HepG2 (cell line): ENCODE data around the gene SYNJ2. TPM values are rescaled to one million over a fixed set of nuclear protein-coding genes. Genes with fewer than 3 reads are reported as not detected.

Experiments
- ATF7 ChIP-seq, 2 experiments: fragments of 450-650 bp in 1 of 2; sonication (generic) in 1 of 2; formaldehyde crosslinking in 1 of 2; IDR thresholded peaks; 2 replicates each; pipeline versions ENCODE4 v1.4.0 to v1.6.1; 2016 to 2020; ENCODE audit warnings: antibody characterized with exemption in 1 of 2, mild to moderate bottlenecking in 1 of 2, missing genetic modification reagents in 1 of 2
- EED ChIP-seq: sonication (generic); formaldehyde crosslinking; IDR thresholded peaks from 2 replicates; pipeline ENCODE4 v1.5.0; 2020; ENCODE audit warnings: mild to moderate bottlenecking, missing genetic modification reagents
- GABPB1 ChIP-seq: IDR thresholded peaks from 2 replicates; pipeline ENCODE4 v1.6.1; 2016; ENCODE audit warnings: mild to moderate bottlenecking, missing genetic modification reagents, moderate library complexity, missing compliant biosample characterization
- MLLT10 ChIP-seq: sonication (generic); formaldehyde crosslinking; IDR thresholded peaks from 2 replicates; pipeline ENCODE4 v1.4.0; 2020; ENCODE audit warnings: missing genetic modification reagents
- PTBP1 ChIP-seq: fragments of 200-400 bp; formaldehyde crosslinking; IDR thresholded peaks from 2 replicates; pipeline ENCODE4 v1.6.1; 2018; ENCODE audit warnings: low read length, low read depth; ENCODE audit not compliant: poor library complexity, severe bottlenecking
- RFXAP ChIP-seq: sonication (generic); formaldehyde crosslinking; IDR thresholded peaks from 2 replicates; pipeline ENCODE4 v1.4.0; 2020; ENCODE audit warnings: missing genetic modification reagents, borderline replicate concordance
- TAF1 ChIP-seq: sonication (generic); formaldehyde crosslinking; IDR thresholded peaks from 2 replicates; pipeline ENCODE4 v1.4.0; 2020; ENCODE audit warnings: missing genetic modification reagents
- ZNF263 ChIP-seq: sonication (generic); formaldehyde crosslinking; IDR thresholded peaks from 2 replicates; pipeline ENCODE4 v1.4.0; 2020; ENCODE audit warnings: missing genetic modification reagents
- ZNF616 ChIP-seq: sonication (generic); formaldehyde crosslinking; IDR thresholded peaks from 2 replicates; pipeline ENCODE4 v1.5.0; 2020; ENCODE audit warnings: low read depth, mild to moderate bottlenecking, missing genetic modification reagents
- ZNF768 ChIP-seq: sonication (generic); formaldehyde crosslinking; IDR thresholded peaks from 2 replicates; pipeline ENCODE4 v1.4.0; 2020; ENCODE audit warnings: missing genetic modification reagents
- ZNF777 ChIP-seq: sonication (generic); formaldehyde crosslinking; IDR thresholded peaks from 2 replicates; pipeline ENCODE4 v1.4.0; 2020; ENCODE audit warnings: missing genetic modification reagents
- ZNF781 ChIP-seq: sonication (generic); formaldehyde crosslinking; IDR thresholded peaks from 2 replicates; pipeline ENCODE4 v1.5.1; 2020; ENCODE audit warnings: borderline replicate concordance, mild to moderate bottlenecking, missing genetic modification reagents; ENCODE audit errors: not compliant biosample characterization
- ZSCAN20 ChIP-seq: sonication (generic); formaldehyde crosslinking; IDR thresholded peaks from 2 replicates; pipeline ENCODE4 v1.4.0; 2020; ENCODE audit warnings: missing genetic modification reagents, mild to moderate bottlenecking, borderline replicate concordance
- polyA plus RNA-seq, 8 experiments: library from polyadenylated mRNA; depleted of rRNA in 3 of 8; stranded (reverse) in 7 of 8; unstranded in 1 of 8; fragments of >200 nt; fragmentation: Illumina TruSeq in 4 of 8; extraction: Trizol in 4 of 8; gene quantifications; 2 replicates each; pipeline versions ENCODE4 v1.2.1 to v1.2.3, GENCODE V29; 2011 to 2016; ENCODE audit warnings: low read depth in 4 of 8, missing spikeins in 1 of 8, mixed read lengths in 1 of 8; ENCODE audit not compliant: insufficient read depth in 1 of 8
- total RNA-seq, 5 experiments: library from RNA; depleted of rRNA; stranded (reverse); fragments of >200 nt; fragmentation: Illumina TruSeq; extraction: Trizol; gene quantifications; 2 replicates each; pipeline ENCODE4 v1.2.3, GENCODE V29; 2016; ENCODE audit warnings: low read depth in 1 of 5
- TF ChIP-seq, protein P1 (sequence below): sonication (generic); formaldehyde crosslinking; IDR thresholded peaks from 2 replicates; pipeline ENCODE4 v1.5.1; 2020; ENCODE audit warnings: mild to moderate bottlenecking, missing genetic modification reagents, moderate library complexity
- TF ChIP-seq, protein P2 (sequence below): sonication (generic); formaldehyde crosslinking; IDR thresholded peaks from 2 replicates; pipeline ENCODE4 v1.4.0; 2020; ENCODE audit warnings: missing genetic modification reagents
- TF ChIP-seq, protein P3 (sequence below): sonication (generic); formaldehyde crosslinking; IDR thresholded peaks from 2 replicates; pipeline ENCODE4 v1.4.0; 2020; ENCODE audit warnings: mild to moderate bottlenecking, missing genetic modification reagents

SYNJ2 gene
- total and polyA plus RNA-seq, 2 of the 13 experiments (the other 11 are each of a cell fraction or from before 2014, with no cell fraction given), result 39.1 to 57.6 TPM

DNA sequence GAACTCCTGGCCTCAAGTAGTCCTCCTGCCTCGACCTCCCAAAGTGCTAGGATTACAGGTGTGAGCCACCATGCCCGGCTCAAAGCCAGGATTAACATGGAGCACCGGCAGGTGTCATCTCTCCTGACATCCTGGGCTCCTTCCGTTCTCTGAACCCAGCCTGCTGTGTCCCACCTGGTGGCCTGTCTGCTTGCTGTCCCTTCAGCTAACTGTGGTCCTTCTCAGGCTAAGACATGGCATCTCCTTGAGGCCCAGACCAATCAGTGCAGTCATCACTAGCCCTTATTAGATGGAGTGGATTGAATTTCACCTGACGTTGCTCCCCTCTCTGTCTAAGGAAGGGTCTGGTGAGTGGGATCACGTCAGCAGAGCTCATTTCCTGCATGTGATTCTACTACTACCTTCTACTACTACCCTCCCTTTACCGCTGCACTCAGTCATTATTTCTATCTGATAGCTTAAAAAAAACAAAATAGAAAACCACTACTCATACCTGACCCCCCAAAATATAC, 28.0 kb upstream of the SYNJ2 start (continued):
- TF ChIP-seq, protein P1, sequence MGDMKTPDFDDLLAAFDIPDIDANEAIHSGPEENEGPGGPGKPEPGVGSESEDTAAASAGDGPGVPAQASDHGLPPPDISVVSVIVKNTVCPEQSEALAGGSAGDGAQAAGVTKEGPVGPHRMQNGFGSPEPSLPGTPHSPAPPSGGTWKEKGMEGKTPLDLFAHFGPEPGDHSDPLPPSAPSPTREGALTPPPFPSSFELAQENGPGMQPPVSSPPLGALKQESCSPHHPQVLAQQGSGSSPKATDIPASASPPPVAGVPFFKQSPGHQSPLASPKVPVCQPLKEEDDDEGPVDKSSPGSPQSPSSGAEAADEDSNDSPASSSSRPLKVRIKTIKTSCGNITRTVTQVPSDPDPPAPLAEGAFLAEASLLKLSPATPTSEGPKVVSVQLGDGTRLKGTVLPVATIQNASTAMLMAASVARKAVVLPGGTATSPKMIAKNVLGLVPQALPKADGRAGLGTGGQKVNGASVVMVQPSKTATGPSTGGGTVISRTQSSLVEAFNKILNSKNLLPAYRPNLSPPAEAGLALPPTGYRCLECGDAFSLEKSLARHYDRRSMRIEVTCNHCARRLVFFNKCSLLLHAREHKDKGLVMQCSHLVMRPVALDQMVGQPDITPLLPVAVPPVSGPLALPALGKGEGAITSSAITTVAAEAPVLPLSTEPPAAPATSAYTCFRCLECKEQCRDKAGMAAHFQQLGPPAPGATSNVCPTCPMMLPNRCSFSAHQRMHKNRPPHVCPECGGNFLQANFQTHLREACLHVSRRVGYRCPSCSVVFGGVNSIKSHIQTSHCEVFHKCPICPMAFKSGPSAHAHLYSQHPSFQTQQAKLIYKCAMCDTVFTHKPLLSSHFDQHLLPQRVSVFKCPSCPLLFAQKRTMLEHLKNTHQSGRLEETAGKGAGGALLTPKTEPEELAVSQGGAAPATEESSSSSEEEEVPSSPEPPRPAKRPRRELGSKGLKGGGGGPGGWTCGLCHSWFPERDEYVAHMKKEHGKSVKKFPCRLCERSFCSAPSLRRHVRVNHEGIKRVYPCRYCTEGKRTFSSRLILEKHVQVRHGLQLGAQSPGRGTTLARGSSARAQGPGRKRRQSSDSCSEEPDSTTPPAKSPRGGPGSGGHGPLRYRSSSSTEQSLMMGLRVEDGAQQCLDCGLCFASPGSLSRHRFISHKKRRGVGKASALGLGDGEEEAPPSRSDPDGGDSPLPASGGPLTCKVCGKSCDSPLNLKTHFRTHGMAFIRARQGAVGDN (CRISPR knock-in tag), result peak; percentile 70
- TF ChIP-seq ZNF616 (CRISPR knock-in tag), result no peak
- peak; percentile 69; the same call in 1 of the 2 replicates for TF ChIP-seq ZNF777 (CRISPR knock-in tag)
- 0 out of 2 replicates have a peak, but pooled peaks have one; percentile 61 for TF ChIP-seq RFXAP (CRISPR knock-in tag)
- TF ChIP-seq, protein P2, sequence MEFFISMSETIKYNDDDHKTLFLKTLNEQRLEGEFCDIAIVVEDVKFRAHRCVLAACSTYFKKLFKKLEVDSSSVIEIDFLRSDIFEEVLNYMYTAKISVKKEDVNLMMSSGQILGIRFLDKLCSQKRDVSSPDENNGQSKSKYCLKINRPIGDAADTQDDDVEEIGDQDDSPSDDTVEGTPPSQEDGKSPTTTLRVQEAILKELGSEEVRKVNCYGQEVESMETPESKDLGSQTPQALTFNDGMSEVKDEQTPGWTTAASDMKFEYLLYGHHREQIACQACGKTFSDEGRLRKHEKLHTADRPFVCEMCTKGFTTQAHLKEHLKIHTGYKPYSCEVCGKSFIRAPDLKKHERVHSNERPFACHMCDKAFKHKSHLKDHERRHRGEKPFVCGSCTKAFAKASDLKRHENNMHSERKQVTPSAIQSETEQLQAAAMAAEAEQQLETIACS (CRISPR knock-in tag), result 0 out of 2 replicates have a peak, but pooled peaks have one; percentile 31
- TF ChIP-seq EED, result no peak
- TF ChIP-seq ZNF781 (CRISPR knock-in tag), result no peak
- TF ChIP-seq ATF7 (IDR thresholded peaks at IDR 0.05), result no peak
- TF ChIP-seq ATF7 (CRISPR knock-in tag; IDR thresholded peaks at IDR 0.05), result no peak
- TF ChIP-seq MLLT10 (CRISPR knock-in tag), result no peak
- no peak for TF ChIP-seq PTBP1
- 0 out of 2 replicates have a peak, but pooled peaks have one; percentile 45 for TF ChIP-seq ZSCAN20 (CRISPR knock-in tag)
- TF ChIP-seq GABPB1, result peak; percentile 9; the same call in 1 of the 2 replicates
- TF ChIP-seq TAF1 (CRISPR knock-in tag), result peak; percentile 39
- TF ChIP-seq, protein P3, sequence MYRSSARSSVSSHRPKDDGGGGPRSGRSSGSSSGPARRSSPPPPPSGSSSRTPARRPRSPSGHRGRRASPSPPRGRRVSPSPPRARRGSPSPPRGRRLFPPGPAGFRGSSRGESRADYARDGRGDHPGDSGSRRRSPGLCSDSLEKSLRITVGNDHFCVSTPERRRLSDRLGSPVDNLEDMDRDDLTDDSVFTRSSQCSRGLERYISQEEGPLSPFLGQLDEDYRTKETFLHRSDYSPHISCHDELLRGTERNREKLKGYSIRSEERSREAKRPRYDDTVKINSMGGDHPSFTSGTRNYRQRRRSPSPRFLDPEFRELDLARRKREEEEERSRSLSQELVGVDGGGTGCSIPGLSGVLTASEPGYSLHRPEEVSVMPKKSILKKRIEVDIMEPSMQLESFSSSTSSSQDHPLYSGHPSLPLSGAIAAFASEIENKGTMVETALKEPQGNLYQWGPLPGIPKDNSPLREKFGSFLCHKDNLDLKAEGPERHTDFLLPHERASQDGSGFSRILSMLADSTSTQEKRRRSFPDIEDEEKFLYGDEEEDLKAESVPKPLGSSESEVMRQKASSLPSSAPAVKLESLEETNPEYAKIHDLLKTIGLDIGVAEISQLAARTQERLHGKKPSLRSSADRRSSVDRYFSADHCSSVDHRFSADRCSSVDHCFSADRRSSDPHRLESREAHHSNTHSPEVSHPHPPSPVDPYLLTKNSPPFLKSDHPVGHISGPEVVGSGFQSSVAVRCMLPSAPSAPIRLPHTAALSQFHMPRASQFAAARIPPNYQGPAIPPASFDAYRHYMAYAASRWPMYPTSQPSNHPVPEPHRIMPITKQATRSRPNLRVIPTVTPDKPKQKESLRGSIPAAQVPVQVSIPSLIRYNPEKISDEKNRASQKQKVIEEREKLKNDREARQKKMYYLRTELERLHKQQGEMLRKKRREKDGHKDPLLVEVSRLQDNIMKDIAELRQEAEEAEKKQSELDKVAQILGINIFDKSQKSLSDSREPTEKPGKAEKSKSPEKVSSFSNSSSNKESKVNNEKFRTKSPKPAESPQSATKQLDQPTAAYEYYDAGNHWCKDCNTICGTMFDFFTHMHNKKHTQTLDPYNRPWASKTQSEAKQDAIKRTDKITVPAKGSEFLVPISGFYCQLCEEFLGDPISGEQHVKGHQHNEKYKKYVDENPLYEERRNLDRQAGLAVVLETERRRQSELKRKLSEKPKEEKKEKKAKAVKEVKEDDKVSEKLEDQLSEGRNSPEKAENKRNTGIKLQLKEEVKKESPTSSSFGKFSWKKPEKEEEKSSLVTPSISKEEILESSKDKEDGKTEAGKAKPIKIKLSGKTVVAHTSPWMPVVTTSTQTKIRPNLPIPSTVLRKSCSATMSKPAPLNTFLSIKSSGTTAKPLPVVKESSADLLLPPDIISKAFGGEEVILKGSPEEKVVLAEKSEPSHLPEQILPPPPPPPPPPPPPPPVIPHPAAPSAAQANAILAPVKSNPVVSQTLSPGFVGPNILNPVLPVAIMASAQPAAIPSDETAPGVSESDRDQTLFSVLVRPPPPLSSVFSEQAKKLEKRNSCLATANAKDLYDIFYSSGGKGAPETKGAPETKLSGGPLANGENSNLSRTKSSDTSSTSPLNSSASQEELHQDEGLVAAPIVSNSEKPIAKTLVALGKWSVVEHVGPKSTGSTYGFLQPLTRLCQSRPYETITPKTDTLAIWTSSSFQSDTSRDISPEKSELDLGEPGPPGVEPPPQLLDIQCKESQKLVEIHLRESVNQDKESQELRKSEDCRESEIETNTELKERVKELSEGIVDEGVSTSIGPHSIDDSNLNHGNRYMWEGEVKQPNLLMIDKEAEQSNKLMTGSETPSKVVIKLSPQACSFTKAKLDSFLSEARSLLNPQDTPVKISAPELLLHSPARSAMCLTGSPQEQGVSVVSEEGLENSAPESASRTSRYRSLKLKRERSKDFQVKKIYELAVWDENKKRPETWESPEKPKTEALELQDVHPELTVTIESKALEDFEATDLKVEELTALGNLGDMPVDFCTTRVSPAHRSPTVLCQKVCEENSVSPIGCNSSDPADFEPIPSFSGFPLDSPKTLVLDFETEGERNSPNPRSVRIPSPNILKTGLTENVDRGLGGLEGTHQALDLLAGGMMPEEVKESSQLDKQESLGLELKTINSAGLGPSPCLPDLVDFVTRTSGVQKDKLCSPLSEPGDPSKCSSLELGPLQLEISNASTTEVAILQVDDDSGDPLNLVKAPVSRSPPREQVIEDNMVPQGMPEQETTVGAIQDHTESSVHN (CRISPR knock-in tag), result no peak
- no peak for TF ChIP-seq ZNF768 (CRISPR knock-in tag)
- TF ChIP-seq ZNF263 (CRISPR knock-in tag), result peak; percentile 90
